Stimulated activated CD4-positive, alpha-beta T cell treated with anti-CD3 and anti-CD28 coated beads, TNF-alpha, amount 100 ng/mL, for 4 hours (primary cell): ENCODE results near the gene TCHHL1.

Experiments used
- DNase-seq, 3 experiments: peaks; one replicate each; pipeline ENCODE4 v3.0.0-alpha.2; 2020; ENCODE audit warnings: low read depth in 3 of 3

The TCHHL1 gene

DNA sequence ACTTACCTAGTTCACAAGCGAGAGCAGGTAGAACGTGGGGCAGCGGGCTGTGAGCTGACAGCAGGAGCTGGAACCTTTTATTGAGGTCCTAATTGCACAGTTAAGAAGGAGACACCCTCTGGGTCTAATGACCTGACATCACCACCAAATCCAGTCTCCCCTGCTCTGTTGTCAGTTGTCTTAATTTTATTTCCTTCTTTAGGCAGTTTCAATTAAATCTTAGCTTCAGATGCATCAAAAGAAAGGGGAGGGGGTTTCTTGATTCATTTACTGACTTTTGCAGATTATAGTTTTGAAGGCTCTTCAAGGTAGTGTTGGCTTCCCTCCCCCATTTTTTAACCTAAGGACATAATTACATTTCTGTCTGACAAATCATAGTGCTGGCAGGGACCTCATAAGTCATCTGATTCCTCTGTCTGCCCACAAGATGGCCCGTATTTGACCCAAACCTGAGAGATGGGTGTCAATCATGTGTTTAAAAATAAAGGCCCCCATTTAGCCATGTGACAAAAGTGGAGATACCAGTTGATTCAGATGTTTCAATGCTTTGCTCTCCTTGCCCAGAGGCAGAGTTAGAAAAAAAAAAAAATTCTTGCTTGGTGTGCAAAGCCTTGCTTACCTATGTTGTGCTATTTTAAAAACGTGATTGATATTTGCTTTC, at the start of gene TCHHL1:
Gene TCHHL1, minus strand, starts transcription at position 51 of the 661 bp plus-strand sequence. CDS start 921 bp downstream, outside the sequence.
- DNase-seq: no peak

DNA sequence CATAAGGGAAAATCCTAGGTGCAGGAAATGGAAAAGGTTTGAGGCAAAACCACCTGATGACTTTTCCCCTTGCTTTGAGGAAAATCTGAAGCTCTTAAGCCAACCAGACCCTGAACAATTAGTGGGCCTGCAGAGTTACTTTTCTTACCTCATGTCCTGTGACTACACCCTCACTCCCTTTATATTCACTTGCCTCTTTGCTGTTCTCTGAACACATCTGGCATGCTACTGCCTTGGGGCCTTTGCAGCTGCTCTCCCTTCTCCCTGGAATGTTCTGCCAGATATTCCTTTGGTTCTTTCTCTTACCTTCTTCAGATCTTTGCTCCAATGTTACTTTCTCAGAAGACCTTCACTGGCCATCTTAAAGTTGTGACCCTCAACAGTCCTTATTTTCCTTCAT, 48.4 kb upstream of the TCHHL1 start:
- no peak for DNase-seq

DNA sequence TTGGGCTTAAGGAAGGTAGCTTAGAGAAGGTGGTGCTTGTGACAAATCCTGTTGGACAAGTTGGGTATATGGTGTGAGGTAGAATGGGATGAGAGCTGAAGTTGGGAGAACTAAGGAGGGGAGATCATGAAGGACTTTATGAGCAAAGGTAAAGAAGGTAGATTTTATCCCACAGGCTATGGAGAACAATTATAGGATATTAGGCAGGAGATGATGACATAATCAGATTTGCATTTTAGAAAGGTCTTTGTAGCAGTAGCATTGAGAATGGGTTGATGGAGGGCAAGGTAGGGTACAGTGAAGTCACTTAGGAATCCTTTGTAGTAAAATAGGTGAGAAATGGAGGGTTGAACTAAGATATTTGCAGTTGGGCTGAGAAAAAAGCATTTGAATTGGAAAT, 41.3 kb upstream of the TCHHL1 start:
- DNase-seq: no peak

DNA sequence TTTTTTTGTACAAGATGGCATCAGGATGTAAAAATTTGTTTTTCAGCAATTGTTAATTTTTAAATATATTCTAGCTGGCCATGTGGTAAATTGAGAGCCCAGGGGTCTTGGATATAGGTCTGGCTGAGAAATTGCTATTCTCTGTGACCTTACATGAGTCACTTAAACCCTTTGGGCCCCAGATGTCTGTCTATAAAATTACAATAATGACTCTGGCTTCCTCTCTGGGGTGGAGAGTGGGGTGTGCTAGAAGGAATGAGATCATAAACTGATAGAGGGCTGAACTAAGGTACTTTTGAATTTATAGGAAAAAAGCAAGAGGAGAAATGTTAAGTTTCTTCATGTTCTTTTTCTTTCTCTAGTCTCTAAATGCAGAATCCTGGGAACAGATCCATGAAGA, 38.8 kb upstream of the TCHHL1 start:
- DNase-seq: no peak

DNA sequence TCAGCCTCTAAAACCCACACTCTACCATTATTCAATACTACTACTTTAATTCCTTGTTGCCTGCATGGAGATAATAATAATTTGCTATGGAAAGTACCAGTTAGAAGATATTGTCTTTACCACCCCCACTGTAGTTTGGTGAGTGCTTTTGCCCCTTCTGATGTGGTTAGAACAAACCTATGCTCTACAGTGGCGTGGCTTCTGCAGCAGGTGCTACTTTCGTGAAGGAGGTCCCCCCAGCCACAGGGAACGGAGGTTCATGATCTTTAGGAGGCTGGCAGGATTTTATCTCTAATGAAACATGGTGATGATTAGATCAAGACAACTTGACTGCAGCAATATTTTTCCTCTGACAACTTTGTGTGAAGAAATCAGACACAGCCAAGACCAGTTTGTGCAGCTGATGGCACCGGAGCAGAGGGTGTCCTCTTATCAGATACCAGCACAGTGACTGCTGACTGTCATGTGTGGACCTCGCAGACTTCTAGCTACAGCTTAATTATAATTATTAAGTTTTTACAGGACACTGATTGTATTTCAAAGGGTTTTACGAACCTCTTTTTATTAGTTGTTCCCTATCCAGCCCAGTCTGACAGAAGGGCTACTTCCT, 37.1 kb upstream of the TCHHL1 start:
- no peak for DNase-seq

DNA sequence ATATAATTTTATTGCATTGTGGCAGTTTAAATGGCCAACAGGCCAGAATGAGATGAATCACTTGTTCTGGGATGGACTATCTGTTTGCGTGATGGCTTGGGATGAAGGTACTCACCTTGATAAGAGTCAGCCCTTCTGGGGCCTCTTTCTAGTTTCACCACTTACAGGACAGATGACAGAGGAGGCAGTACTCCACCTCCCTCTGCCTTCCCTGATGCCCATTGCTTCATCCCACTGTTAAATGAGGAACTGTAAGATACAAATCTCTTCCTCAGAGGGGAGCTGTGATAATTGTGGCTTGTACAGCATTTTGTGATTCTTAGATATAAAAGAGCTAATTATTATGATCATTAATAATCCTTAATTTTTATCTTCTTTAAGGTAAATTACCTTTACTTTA, 30.1 kb upstream of the TCHHL1 start:
- no peak for DNase-seq

DNA sequence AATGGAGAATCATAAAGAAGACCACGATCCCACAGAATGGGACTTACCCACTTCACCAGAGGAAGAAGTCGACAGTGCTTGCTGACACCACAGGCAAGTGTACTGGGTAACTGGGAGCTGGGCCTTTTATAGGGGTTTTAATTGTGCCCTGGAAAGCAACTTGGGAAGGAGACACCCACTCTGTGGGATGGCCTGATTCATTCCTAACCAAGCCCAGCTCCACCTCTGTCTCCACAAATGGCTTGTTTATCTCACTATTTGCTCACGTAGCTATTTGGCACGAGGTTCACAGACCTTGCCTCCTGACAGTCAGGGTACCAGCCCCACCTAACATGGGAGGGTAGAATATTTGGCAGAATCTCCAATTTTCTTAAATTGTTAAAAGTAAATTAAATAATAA, 26.5 kb upstream of the TCHHL1 start, which contains the start of gene TCHH:
Gene TCHH, minus strand, starts transcription at position 101 of the 400 bp plus-strand sequence. CDS start 1,364 bp downstream, outside the sequence.
- no peak for DNase-seq

DNA sequence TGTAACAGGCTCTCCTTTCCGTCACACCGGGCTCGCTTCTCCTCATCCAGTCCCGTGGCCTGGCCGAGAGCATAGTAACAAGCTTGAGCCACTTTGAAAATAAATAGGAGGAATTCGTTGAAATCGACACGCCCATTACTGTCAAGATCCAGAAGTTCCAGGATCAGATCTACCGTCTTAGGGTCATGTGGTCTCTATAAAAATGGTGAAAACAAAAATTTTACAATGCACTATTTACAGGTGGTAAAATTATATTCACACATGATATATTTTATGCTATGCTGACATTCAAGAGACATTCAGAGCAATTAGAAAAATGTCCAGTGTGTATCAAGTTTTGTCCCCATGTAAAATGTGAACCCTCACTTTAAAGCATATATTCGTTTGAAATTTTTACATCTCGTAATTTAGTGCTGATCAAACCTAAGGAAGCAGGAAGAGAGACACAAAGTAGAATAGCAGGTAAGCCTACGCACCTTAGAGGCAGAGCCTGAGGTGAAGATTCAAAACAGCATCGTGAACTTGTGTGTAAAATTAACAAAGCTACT, 24.1 kb upstream of the TCHHL1 start:
- peak in 1 of 3 experiments; percentile 1 for DNase-seq

DNA sequence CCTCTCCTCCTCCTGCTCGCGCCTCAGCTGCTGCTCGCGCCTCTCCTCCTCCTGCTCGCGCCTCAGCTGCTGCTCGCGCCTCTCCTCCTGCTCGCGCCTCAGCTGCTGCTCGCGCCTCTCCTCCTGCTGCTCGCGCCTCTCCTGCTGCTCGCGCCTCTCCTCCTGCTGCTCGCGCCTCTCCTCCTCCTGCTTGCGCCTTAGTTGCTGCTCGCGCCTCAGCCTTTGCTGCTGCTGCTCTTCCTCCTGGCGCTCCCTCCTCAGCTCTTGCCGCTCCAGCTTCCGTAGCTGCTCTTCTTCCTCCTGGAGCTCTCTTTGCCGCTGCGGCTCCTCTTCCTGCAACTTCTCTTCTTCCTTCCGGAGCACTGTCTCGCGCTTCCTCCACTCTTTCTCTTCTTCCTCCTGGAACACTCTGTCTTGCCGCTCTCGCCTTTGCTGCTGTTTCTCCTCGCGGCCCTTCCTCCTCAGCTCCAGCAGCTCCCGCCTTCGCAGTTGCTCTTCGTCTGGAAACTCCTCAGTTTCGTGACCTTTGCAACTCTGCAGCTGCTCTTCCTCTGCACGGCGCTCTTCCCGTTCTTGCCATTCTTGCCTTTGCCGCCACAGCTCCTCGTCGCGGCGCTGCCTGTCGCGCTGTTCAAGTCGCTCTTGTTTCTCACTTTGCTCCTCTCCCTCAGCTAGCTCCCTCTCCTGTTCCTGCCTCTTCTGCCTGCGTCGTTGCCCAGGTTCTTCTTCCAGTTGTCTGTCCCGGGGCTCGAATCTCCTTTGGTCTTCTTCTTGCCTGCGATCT, 23.4 kb upstream of the TCHHL1 start:
- peak in 1 of 3 experiments; percentile 4 for DNase-seq

DNA sequence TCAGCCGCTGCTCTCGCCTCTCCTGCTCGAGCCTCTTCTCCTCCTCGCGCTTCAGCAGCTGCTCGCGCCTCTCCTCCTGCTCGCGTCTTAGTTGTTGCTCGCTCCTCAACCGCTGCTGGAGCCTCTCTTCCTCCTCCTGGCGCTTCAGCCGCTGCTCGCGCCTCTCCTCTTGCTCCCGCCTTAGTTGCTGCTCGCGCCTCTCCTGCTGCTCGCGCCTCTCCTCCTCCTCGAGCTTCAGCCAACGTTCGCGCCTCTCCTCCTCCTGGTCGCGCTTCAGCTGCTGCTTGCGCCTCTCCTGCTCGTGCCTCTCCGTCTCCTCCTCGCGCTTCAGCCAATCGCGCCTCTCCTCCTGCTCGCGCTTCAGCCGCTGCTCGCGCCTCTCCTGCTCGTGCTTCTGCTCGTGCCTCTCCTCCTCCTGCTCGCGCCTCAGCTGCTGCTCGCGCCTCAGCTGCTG, 22.7 kb upstream of the TCHHL1 start:
- peak in 1 of 3 experiments; percentile 5 for DNase-seq

DNA sequence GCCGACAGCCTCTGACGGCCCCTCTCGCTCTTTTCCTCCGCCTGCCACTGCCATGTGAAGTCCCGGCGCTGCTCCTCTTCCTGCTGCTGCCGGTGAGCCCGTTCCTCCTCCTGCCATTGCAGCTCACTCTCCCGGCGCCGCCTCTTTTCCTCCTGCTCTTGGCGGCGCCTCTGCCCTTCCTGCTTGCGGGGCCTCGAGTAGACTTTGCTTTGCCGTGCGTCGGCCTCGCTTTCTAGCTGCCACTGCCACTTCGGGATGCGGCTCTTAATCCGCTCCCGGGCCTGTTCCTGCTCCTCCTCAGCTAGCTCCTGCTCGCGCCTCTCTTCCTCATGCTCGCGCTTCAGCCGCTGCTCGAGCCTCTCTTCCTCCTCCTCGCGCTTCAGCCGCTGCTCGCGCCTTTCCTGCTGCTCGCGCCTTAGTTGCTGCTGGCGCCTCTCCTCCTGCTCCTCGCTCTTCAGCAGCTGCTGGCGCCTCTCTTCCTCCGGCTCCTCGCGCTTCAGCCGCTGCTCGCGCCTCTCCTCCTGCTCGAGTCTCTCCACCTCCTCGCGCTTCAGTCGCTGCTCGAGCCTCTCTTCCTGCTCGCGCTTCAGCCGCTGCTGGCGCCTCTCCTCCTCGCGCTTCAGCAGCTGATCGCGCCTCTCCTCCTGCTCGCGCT, 22.1 kb upstream of the TCHHL1 start:
- DNase-seq: peak in 1 of 3 experiments; percentile 6

DNA sequence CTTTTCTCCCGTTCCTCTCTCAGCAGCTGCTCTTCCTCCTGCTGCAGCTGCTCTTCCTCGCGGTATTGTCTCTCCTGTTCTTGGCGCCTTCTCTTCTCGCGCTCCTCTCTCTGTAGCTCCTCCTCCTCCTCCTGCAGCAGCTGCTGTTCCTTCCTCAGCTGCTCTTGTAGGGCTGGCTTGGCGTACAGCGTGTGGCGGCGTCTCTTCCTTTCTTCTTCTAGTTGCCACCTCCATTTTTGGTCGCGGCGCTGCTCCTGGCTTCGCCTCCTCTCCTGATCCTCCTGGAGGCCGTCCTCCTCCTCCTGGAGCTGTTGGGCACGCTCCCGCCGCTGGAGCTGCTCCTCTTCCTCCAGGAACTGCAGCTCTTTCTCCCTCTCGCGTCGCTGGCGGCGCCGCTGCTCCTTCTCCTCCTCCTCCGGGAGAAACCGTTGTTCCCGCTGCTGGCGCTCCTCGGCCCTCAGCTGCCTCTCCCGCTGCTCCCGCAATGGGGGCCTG, 21.5 kb upstream of the TCHHL1 start:
- peak in 1 of 3 experiments; percentile 11 for DNase-seq

DNA sequence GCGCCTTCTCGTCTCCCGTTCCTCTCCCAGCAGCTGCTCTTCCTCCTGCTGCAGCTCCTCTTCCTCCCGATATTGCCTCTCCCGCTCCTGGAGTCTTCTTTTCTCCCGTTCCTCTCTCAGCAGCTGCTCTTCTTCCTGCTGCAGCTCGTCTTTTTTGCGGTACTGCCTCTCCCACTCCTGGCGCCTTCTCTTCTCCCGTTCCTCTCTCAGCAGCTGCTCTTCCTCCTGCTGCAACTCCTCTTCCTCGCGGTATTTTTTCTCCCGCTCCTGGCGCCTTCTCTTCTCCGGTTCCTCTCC, 21.1 kb upstream of the TCHHL1 start:
- no peak for DNase-seq

DNA sequence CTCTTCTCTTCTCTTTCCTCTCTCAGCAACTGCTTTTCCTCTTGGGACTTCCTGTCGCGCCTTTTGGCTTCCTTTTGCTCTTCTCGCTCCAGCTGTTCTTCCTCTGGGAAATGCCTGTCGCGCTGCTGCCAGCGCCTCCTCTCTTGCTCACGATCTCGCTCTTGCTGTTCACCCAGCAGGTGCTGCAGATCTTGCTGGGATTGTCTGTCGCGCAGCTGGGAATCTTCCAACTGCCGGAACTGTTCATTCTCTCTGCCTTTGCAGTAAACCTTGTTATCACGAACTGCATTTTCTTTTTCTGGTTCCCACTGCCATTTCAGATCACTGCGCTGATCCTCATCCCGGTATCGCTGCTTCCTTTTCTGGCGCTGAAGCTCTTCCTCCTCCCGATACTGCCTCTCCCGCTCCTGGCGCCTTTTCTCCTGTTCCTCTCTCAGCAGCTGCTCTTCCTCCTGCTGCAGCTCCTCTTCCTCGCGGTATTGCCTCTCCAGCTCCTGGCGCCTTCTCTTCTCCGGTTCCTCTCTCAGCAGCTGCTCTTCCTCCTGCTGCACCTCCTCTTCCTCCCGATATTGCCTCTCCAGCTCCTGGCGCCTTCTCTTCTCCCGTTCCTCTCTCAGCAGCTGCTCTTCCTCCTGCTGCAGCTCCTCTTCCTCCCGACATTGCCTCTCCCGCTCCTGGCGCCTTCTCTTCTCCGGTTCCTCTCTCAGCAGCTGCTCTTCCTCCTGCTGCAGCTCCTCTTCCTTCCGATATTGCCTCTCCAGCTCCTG, 20.6 kb upstream of the TCHHL1 start:
- DNase-seq: peak in 1 of 3 experiments; percentile 1

DNA sequence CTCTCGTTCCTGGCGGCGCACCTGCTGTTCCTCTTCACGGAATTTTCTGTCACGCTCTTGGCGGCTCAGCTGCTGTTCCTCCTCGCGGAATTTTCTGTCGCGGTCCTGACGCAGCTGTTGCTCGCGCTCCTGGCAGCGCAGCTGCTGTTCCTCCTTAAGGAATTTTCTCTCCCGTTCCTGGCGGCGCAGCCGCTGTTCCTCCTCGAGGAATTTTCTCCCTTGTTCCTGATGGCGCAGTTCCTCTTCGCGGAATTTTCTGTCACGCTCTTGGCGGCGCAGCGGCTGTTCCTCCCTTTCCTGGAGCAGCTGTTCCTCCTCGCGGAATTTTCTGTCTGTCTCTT, 20.0 kb upstream of the TCHHL1 start:
- no peak for DNase-seq

DNA sequence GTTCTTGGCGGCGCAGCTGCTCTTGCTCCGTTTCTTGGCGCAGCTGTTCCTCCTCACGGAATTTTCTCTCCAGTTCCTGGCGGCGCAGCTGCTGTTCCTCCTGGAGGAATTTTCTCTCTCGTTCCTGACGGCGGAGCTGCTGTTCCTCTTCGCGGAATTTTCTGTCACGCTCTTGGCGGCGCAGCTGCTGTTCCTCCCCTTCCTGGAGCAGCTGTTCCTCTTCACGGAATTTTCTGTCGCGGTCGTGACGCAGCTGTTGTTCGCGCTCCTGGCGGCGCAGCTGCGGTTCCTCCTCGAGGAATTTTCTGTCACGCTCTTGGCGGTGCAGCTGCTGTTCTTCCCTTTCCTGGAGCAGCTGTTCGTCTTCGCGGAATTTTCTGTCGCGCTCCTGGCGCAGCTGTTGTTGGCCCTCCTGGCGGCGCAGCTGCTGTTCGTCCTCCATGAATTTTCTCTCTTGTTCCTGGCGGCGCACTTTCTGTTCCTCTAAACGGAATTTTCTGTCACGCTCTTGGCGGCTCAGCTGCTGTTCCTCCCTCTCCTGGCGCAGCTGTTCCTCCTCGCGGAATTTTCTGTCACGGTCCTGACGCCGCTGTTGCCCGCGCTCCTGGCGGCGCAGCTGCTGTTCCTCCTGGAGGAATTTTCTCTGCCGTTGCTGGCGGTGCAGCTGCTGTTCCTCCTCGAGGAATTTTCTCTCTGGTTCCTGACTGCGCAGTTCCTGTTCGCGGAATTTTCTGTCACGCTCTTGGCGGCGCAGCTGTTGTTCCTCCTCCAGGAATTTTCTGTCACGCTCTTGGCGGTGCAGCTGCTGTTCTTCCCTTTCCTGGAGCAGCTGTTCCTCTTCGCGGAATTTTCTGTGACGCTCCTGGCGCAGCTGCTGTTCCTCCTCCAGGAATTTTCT, 19.4 kb upstream of the TCHHL1 start:
- DNase-seq: peak in 1 of 3 experiments; percentile 0

DNA sequence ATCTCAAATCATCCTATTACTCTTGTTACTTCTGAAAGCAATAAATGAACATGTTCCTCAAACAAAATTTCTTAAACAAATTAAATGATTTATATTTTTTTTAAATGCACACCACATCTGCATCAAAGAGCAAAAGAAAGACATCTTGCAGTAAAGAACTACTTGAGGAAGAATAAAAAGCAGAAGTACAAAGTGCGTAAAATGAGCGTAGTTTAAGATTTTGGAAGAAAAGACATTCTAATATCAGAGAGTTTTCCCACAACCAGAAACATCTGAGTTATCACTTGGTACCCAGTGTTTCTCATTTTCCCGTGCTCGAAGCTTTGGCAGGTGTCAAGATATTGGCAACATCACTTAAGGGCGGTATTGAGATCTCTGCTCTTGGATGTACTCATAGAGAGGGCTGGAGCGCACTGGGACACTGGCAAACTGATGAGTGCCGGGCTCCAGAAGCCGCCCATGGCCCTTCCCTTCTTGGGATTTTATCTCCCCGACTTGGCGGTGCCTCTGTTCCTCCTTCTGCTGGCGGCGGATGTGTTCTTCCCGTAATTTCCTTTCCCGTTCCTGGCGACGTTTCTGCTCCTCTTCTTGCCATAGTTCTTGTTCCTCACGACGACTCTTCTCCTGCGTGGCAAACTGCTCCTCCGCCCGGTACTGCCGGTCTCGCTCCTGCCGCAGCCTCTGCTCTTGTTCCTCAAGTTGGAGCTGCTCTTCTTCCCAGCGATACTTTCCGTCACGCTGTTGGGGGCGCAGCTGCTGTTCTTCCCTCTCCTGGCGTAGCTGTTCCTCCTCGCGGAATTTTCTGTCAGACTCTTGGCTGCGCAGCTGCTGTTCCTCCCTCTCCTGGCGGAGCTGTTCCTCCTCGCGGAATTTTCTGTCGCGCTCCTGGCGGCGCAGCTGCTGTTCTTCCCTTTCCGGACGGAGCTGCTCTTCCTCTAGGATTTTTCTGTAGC, 18.4 kb upstream of the TCHHL1 start:
- DNase-seq: no peak

DNA sequence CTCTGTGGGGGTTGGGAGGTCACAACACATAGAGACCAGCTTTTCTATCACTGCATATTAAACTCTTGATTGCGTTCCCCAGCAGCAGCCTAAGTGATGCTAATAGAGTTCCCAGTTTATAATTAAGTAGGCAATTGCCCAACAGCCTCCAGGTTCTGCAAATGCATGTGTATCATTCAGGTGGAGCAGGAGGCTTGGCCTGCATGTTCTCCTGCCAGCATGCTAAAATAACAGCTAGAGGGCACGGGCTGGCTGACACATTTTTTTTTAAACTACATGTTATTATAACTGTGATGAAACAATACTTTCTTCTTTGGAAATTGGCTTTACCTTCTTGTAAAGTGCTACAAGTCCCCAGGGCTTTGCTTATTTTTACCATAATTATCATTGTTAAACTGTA, 16.0 kb upstream of the TCHHL1 start:
- DNase-seq: no peak

DNA sequence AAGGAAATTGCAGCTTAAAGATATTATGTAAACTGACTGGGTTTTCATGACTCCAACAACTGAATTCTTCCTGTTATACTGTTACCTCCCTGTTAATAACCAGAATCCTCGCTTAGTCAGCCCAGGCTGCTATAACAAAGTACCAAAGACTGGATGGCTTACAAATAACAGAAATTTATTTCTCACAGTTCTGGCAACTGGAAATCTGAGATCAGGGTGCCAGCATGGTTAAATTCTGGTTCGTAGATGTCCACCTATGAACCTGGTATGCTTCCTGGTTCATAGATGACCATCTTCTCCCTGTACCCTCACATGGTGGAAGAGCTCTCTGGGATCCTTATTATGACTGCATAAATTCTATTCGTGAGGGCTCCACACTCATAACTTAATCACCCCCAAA, 8.1 kb upstream of the TCHHL1 start:
- no peak for DNase-seq
